Brain microvascular endothelial cell (primary cell): ENCODE data around the gene SLC13A1.
A peak's percentile ranks its signal among the peaks of the same experiment; 100 is the strongest.

Experiments used
- DNase-seq: peaks from one replicate; pipeline ENCODE4 v3.0.0-alpha.2; 2020
- H3K27ac ChIP-seq: fragments of 250-450 bp; sonication (Bioruptor Pico); 2 replicates; pipeline ENCODE4 v1.5.1; 2020; ENCODE audit warnings: mild to moderate bottlenecking, moderate library complexity
- H3K27me3 ChIP-seq: fragments of 250-450 bp; sonication (Bioruptor Pico); replicated peaks from 2 replicates; pipeline ENCODE4 v1.5.1; 2020; ENCODE audit warnings: mild to moderate bottlenecking
- H3K36me3 ChIP-seq: fragments of 250-450 bp; sonication (Bioruptor Pico); replicated peaks from 2 replicates; pipeline ENCODE4 v1.5.1; 2020; ENCODE audit warnings: mild to moderate bottlenecking
- H3K4me3 ChIP-seq: 2 replicates; pipeline ENCODE4 v1.5.1; 2011; ENCODE audit warnings: low read depth, mild to moderate bottlenecking, control low read depth, low read length, moderate library complexity
- CTCF ChIP-seq: IDR thresholded peaks from 2 replicates; pipeline ENCODE4 v1.5.1; 2011; ENCODE audit warnings: low read depth, mild to moderate bottlenecking, moderate library complexity, low read length, control low read depth, inconsistent platforms; ENCODE audit errors: missing control alignments
- in situ Hi-C: cut with HindIII; loops from 2 replicates; pipeline ENCODE4 v1.10.0; 2017; ENCODE audit warnings: low sequenced_read_pairs, low pct_ligation_motif_present

The SLC13A1 gene

DNA sequence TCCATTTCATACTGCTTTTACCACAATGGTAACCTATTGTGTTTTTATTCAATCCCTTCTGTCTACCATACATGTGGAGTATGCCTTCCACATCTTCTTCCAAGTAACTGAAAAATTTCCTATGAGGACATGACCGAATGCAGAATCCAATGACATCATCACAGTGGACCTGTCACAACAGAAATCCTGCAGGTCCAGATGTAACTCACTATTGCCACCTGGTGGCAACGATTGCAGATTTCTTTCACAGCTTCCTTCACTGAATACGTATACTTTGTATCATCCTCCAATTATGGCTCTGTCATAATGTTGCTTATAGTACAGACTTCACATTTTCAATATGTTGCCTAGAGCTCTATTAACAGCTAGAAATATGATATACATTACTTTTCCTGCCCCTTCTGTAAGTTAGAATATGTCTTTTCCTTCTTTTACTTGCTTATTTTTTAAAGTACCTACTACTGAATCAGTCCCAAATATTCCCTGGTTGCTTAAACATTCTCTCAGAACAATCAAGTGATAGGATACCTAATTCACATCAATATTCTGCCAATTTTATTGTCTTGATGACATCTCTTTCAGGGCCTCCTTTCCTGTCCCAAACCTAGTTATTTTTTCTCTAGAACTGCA lies 45.4 kb downstream of the SLC13A1 start:
- H3K36me3 ChIP-seq: no peaks in the 10 kb centered on the region
- peak; percentile 82 for TF ChIP-seq CTCF
- in situ Hi-C loops: no loop called here
- no peak overlapping the region for H3K27ac ChIP-seq
- peak; percentile 87 for DNase-seq
- no peak overlapping the region for H3K4me3 ChIP-seq
- no peaks in the 10 kb centered on the region for H3K27me3 ChIP-seq

- DNase-seq: no peak
- no peaks in the 10 kb centered on the region for H3K27me3 ChIP-seq
- TF ChIP-seq CTCF: no peak
- no peaks in the 10 kb centered on the region for H3K36me3 ChIP-seq
- in situ Hi-C loops: no loop called here
- H3K4me3 ChIP-seq: no peak overlapping the region
- no peak overlapping the region for H3K27ac ChIP-seq
These were observed 48.3 kb downstream of the SLC13A1 start for GRCh38 chr7:123151443-123151842.

- no peaks in the 10 kb centered on the region for H3K36me3 ChIP-seq
- TF ChIP-seq CTCF: peak; percentile 1
- H3K27ac ChIP-seq: no peak overlapping the region
- DNase-seq: no peak
- H3K4me3 ChIP-seq: no peak overlapping the region
- in situ Hi-C loops: no loop called here
- H3K27me3 ChIP-seq: no peaks in the 10 kb centered on the region
These were observed 51.0 kb downstream of the SLC13A1 start for GRCh38 chr7:123148813-123149212.

- Histone ChIP-seq H3K27ac (no peak overlapping the region), H3K27me3 (no peaks in the 10 kb centered on the region), H3K4me3 (no peak overlapping the region), H3K36me3 (no peaks in the 10 kb centered on the region)
- no peak for DNase-seq
- in situ Hi-C loops: no loop called here
- no peak for TF ChIP-seq CTCF
These were observed 56.3 kb downstream of the SLC13A1 start for GRCh38 chr7:123143252-123144006.

DNA sequence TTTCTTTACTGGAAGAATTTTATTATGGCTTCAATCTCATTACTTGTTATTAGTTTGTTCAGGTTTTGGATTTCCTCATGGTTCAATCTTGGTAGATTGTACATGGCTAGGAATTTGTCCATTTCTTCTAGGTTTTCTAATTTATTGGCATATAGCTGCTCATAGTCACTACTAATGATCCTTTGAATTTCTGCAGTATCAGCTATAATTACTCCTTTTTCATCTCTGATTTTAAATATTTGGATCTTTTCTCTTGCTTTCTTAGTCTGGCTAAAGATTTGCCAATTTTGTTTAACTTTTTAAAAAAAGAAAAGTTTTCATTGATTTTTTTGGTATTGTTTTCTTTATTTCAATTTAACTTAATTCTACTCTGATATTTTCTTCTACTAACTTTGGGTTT lies 59.2 kb downstream of the SLC13A1 start:
- in situ Hi-C loops: no loop called here
- H3K27ac ChIP-seq: no peak overlapping the region
- H3K4me3 ChIP-seq: no peak overlapping the region
- H3K36me3 ChIP-seq: no peaks in the 10 kb centered on the region
- H3K27me3 ChIP-seq: no peaks in the 10 kb centered on the region
- TF ChIP-seq CTCF: no peak
- DNase-seq: no peak
